GM19240 (cell line): Measurements from ENCODE around the gene HES4.
"Not testable (repeated sequence)": the region's sequence is repeated elsewhere in the genome, so short reads cannot be mapped to it uniquely, and the experiment has no call there.

Experiments used
- DNase-seq: peaks from one replicate; pipeline ENCODE4 v3.0.0; 2011; ENCODE audit warnings: low spot score; ENCODE audit not compliant: insufficient read length

The HES4 gene

GRCh38 chr1:1018321-1018685 is 18.4 kb upstream of the HES4 start:
- not testable (repeated sequence) for DNase-seq

DNA sequence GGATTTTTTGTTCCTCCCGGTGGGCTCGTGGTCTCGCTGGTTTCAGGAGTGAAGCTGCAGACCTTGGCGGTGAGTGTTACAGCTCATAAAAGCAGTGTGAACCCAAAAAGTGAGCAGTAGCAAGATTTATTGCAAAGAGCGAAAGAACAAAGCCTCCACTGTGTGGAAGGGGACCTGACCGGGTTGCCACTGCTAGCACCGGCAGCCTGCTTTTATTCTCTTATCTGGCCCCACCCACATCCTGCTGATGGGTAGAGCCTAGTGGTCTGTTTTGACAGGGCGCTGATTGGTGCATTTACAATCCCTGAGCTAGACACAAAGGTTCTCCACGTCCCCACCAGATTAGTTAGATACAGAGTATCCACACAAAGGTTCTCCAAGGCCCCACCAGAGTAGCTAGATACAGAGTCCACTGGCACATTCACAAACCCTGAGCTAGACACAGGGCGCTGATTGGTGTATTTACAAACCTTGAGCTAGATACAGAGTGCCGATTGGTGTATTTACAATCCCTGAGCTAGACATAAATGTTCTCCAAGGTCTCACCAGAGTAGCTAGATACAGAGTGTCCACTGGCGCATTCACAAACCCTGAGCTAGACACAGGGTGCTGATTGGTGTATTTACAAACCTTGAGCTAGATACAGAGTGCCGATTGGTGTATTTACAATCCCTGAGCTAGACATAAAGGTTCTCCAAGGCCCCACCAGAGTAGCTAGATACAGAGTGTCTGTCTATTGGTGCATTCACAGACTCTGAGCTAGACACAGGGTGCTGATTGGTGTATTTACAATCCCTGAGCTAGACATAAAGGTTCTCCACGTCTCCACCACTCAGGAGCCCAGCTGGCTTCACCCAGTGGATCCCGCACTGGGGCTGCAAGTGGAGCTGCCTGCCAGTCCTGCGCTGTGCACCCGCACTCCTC is 17.8 kb upstream of the HES4 start:
- DNase-seq, result not testable (repeated sequence)

- no peak for DNase-seq
Measured at GRCh38 chr1:1014799-1015681, 15.1 kb upstream of the HES4 start.

- DNase-seq, result no peak
Measured at GRCh38 chr1:1013922-1014648, 14.2 kb upstream of the HES4 start.

GRCh38 chr1:1013105-1013921 is 13.4 kb upstream of the HES4 start, which contains the start of gene ISG15:
Gene ISG15, plus strand, starts transcription at chr1:1013497. Its CDS starts 77 bp downstream, at chr1:1013574.
- DNase-seq, result peak; percentile 83

GRCh38 chr1:1012736-1013104 is 12.8 kb upstream of the HES4 start:
- not testable (repeated sequence) for DNase-seq

DNA sequence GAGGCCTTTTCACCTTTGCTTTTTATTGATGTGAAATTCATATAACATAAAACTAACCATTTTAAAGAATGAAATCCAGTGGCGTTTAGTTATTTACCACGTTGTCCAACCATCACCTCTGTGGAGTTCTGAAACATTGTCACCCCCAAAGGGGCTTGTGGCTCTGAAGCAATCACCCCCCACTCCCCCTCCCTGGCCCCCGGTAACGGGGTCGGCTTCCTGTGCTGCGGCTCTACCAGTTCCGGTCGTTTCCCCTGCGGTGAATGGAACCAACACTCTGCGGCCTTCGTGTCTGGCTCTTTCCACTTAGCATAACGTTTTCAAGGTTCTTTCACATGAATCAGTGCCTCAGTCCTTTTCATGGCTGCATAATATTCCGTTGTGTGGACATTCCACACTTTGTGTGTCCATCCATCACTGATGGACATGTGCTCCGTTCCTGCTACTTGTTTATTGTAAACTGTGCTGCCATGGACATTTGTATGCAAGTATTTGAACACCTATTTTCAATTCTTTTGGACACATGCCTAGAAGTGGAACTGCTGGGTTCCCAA is 11.6 kb upstream of the HES4 start:
- no peak for DNase-seq

- DNase-seq, result not testable (repeated sequence)
Measured at GRCh38 chr1:1010131-1010530, 10.2 kb upstream of the HES4 start.

DNA sequence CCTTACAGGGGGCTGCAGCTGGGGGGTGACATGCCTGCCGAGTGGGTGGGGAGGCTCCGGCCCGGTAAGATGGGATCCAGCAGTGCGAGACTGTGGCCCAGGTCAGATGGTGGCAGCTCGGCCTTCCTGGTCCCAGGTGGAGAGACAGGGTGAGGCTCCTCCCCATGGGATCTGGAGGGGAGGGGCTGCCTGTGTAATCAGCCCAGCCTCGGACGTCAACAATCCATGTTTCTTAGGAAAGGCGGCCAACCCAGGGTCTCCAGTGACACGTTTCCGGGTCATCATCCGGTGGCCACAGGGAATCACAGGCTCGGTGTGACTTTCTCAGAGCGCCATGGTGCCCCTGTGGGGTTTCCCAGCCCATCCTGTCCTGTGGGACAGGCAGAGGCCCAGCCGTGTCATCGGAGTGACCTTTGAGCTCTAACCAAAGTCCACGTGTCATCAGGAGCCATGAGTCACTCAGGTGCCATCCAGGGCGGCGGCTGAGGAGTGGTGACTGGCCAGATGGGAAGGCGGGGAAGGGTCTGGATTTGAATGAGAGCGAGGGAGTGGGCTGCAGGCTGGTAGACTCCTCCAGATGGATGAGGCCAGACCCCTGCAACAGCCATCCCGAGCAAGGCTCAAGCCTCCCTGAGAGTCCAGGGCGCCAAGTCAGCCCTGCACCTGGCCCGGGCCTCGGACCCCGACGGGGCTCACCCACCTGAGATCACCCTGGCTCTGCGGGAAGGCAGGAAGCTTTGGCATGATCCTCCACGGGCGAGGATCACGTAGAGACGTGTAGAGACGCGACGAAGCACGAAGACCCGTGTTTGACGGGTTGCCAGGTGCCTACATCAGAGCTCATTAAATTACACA is 6.6 kb upstream of the HES4 start:
- DNase-seq, result no peak

DNA sequence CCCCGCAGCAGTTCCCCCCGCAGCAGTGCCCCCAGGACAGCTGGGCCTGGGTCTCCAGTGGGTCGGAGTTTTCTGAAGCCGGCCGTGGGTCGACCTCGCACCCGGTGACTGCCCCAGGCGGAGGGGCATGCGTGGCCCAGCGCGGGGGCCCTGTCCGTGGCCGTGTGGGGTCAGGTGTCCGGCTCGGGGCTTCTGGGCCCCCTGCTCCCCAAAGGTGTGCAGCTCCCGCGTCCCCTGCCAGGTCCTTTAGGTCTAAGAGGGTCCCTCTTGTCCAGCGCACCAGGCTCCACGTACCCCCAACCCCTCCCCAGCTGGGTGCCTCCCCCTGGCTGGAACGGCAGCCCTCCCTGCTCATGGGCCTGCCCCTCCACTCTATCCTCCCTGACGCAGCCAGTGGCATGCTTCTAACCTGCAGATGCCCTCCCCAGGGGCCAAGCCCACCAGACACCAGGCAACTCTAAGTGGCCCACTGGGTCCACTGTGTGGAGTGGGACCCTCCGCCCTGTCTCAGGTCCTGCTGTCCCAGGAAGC is 5.9 kb upstream of the HES4 start:
- DNase-seq, result no peak

- no peak for DNase-seq
Measured at GRCh38 chr1:1004780-1005697, 5.1 kb upstream of the HES4 start.

- no peak for DNase-seq
Measured at GRCh38 chr1:1004420-1004779, 4.5 kb upstream of the HES4 start.

DNA sequence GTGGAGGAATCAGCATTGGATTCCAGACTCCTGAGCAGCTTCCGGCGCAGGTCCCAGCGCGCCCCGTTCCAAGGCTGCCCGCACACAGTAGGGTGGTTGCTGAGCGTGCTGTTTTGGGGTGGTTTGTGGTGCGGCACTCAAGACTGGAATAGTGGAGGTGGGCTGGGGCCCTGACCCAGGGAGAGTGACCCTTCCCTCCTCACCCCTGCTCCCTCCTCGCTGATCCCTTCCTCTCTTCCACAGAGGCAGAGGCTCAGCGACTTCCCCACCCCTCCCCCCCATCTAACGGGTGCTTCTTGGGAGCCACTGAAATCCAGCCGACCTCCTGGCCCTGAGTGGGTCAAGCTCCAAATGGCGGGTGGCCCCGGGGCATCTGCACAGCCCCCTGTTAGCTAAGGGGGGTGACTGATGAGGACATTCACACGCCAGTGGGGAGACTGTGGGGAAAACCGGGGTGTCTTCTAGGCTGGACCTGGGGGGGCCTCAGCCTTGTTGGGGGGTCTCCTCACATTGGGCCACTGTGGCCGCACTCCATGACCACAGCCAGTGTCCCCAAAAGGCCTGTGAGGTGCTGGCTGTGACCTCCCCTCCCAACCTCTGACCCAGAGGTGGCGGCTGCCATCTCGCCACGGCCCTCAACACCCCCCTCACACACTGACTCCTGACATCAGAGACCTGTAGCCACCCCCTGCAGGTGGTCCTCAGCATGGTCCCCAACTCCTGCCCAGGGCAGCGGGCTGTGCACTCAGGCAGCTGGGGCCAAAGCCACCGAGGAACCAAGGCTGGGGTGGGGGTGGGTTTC is 3.9 kb upstream of the HES4 start:
- DNase-seq, result no peak

DNA sequence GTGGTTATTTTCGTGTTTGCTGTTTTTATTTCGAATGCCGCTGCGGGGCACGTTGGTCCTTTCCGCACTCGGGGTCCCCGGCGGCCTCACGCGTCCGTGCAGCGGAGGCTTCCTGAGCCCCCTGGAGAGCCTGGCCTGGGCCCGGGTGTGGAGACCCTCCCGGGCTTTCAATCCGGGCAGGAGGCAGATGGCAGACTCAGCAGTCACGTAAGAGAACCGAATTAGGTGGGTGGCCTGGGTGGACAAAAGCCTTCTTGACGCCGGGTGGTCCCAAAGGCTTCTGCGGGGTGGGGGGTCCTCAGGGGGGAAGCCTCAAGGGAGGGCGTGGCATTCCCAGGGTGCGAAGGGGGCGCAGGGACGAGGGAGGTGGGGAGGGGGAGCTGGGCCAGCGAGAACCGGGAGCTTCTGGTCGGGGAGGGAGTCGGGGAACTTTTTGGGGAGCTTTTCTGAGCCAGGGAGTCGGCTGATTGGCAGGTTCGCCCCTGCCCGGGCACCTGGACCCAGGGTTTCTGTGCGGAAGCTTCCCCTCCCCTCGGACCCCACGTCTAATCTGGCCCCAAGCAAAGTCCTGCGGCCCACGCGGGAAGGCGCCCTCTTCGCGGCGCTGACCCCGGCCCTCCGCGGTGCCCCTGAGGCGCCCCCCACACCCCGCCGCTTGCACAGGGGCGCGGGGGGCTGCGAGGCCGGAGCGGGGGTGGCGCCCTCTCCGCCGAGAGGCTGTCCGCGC is 1.3 kb upstream of the HES4 start:
- no peak for DNase-seq

DNA sequence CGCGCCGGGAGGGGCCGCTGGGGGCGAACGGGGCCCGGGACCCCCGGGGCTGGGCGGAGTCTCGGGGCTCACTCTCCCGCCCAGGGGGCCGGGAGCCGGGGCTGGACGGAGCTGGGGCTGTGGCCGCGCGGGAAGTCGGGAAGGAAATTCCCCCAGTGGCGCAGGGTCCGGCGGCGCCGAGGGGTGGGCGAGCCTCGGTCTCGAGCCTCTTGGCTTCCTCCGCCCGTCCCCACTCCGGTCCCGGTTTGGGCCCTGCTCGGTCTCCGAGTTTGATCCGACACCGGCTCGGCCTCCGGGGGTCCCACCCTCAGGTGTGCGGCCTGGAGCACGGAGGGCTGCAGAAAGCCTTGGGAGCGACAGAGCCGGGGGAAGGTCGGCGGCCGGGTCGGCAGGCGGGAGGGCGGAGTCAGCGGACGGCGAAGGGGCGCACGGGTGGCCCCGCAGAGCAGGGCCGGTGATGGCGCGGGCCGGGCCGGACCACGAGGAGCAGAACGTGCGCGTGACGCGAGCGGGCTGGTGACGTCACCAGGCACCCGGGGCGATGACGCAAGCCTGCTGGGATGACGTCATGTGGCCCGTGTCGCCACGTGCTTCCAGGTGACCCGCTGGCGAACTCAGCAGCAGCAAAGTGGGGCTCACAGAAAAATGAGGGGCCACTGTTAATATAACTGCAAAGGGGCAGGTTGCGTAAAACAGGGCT is 610 bp upstream of the HES4 start:
- DNase-seq, result peak; percentile 62
